Osteoblast (primary cell): ENCODE results near the gene MAPKAP1. TPM values are rescaled to one million over a fixed set of nuclear protein-coding genes. Genes with fewer than 3 reads are reported as not detected.
A peak's percentile ranks its signal among the peaks of the same experiment; 100 is the strongest.

Experiments used
- DNase-seq: peaks from one replicate; pipeline ENCODE4 v3.0.0; 2011; ENCODE audit warnings: low spot score, mixed read lengths; ENCODE audit not compliant: insufficient read length; ENCODE audit errors: missing footprints
- H2AFZ ChIP-seq: 2 replicates; pipeline ENCODE4 v1.6.0; 2011; ENCODE audit warnings: mild to moderate bottlenecking, low read length
- H3K27ac ChIP-seq: 2 replicates; pipeline ENCODE4 v1.5.1; 2011; ENCODE audit warnings: mild to moderate bottlenecking, low read depth, low read length, moderate library complexity
- H3K27me3 ChIP-seq: 2 replicates; pipeline ENCODE4 v1.6.0; 2012; ENCODE audit warnings: mild to moderate bottlenecking, control low read depth, inconsistent platforms, low read length, moderate library complexity; ENCODE audit not compliant: insufficient read depth
- H3K36me3 ChIP-seq: 2 replicates; pipeline ENCODE4 v1.5.1; 2011; ENCODE audit warnings: mild to moderate bottlenecking, low read length, control low read depth, moderate library complexity; ENCODE audit not compliant: insufficient read depth
- H3K4me1 ChIP-seq: 2 replicates; pipeline ENCODE4 v1.5.1; 2011; ENCODE audit warnings: mild to moderate bottlenecking, low read length, control low read depth, moderate library complexity; ENCODE audit not compliant: insufficient read depth
- H3K4me2 ChIP-seq: 2 replicates; pipeline ENCODE4 v1.6.0; 2011; ENCODE audit warnings: mild to moderate bottlenecking, low read length; ENCODE audit not compliant: insufficient read depth
- H3K4me3 ChIP-seq: fragments of 200-600 bp; sonication (generic); 3 replicates; pipeline ENCODE4 v1.5.1; 2012; ENCODE audit warnings: mild to moderate bottlenecking, low read length, inconsistent platforms; ENCODE audit not compliant: insufficient read depth
- H3K79me2 ChIP-seq: 2 replicates; pipeline ENCODE4 v1.6.0; 2012; ENCODE audit warnings: mild to moderate bottlenecking, low read length, control low read depth, inconsistent platforms; ENCODE audit not compliant: insufficient read depth
- H3K9me3 ChIP-seq: 2 replicates; pipeline ENCODE4 v1.5.1; 2011; ENCODE audit warnings: low read depth, low read length, control low read depth
- H4K20me1 ChIP-seq: 2 replicates; pipeline ENCODE4 v1.6.0; 2012; ENCODE audit warnings: mild to moderate bottlenecking, low read length, control low read depth; ENCODE audit not compliant: insufficient read depth
- total RNA-seq: library from RNA; depleted of rRNA; stranded (reverse); fragments of >200 nt; gene quantifications from 2 replicates; pipeline ENCODE4 v1.2.3, GENCODE V29; 2012
- TF ChIP-seq, protein P1 (sequence below): IDR thresholded peaks from 2 replicates; pipeline ENCODE4 v1.5.1; 2011; ENCODE audit warnings: mild to moderate bottlenecking, low read depth, low read length, moderate library complexity; ENCODE audit errors: extremely low read depth

MAPKAP1 gene
- total RNA-seq, 1 donor = 72.4 TPM

DNA sequence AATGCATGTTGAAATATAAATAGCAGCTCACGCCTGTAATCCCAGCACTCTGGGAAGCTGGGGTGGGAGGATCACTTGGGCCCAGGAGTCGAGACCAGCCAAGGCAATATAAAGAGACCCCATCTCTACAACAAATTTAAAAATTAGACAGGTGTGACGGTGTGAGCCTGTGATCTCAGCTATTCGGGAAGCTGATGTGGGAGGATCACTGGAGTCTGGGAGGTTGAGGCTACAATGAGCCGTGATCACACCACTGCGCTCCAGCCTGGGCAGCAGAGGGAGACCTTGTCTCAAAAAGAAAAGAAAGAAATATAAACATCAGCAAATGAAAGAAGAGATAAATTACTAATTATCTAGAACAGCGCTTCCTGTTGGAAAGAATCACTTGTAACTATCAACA, 105.0 kb downstream of the MAPKAP1 start:
- no peaks in the 10 kb centered on the region for H3K36me3 ChIP-seq
- H3K4me3 ChIP-seq = no peak overlapping the region
- no peak overlapping the region for H3K4me2 ChIP-seq
- no peak overlapping the region for H2AFZ ChIP-seq
- H3K4me1 ChIP-seq = no peaks in the 10 kb centered on the region
- H4K20me1 ChIP-seq = peaks cover 29% of the 10 kb centered on the region
- peaks cover 84% of the 10 kb centered on the region for H3K79me2 ChIP-seq
- DNase-seq = no peak
- no peaks in the 10 kb centered on the region for H3K9me3 ChIP-seq
- no peaks in the 10 kb centered on the region for H3K27me3 ChIP-seq
- TF ChIP-seq, protein P1, sequence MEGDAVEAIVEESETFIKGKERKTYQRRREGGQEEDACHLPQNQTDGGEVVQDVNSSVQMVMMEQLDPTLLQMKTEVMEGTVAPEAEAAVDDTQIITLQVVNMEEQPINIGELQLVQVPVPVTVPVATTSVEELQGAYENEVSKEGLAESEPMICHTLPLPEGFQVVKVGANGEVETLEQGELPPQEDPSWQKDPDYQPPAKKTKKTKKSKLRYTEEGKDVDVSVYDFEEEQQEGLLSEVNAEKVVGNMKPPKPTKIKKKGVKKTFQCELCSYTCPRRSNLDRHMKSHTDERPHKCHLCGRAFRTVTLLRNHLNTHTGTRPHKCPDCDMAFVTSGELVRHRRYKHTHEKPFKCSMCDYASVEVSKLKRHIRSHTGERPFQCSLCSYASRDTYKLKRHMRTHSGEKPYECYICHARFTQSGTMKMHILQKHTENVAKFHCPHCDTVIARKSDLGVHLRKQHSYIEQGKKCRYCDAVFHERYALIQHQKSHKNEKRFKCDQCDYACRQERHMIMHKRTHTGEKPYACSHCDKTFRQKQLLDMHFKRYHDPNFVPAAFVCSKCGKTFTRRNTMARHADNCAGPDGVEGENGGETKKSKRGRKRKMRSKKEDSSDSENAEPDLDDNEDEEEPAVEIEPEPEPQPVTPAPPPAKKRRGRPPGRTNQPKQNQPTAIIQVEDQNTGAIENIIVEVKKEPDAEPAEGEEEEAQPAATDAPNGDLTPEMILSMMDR = no peak
- H3K27ac ChIP-seq = no peak overlapping the region

DNA sequence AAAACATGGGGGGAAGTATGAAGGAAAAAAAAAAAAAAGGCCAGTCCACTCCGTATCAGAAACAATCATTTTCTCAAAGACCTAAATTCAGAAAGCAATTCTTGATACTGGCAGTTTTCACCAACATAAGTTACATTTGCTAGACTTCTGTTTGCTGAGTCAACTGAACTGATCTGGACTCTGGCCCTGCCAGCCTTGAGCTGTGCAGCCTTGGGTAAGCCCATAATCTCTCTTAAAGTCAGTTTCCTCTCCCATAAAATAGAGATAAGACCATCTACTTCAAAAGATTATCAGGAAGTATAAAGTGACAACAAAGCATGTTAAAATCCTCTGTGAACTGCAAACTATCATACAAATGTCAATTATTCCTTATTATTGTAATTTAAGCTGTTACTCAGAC, 106.8 kb downstream of the MAPKAP1 start:
- Histone ChIP-seq H2AFZ (no peak overlapping the region), H3K4me1 (no peaks in the 10 kb centered on the region), H3K4me3 (no peak overlapping the region), H3K4me2 (no peak overlapping the region), H3K9me3 (no peaks in the 10 kb centered on the region), H3K79me2 (peaks cover 79% of the 10 kb centered on the region), H3K27ac (no peak overlapping the region), H3K27me3 (no peaks in the 10 kb centered on the region), H4K20me1 (peaks cover 20% of the 10 kb centered on the region), H3K36me3 (no peaks in the 10 kb centered on the region)
- TF ChIP-seq, protein P1 = no peak
- no peak for DNase-seq

DNA sequence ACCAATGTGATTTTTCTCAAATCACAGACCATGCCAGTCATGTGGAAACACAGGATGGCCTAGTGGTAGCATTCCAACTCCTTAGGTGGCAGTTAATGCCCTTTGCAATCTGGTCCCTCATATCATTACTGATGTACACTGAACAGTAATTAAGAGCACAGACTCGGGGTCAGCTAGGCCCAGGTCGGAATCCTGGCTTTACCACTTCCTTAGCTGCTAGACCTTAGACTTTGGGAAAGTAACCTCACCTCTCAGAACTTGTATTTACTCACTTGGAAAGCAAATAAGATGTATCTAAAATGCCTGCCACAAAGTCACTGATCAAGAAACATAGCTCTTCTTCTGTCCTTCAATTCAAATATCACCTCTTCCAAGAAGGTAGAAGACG, 112.8 kb downstream of the MAPKAP1 start:
- Histone ChIP-seq H3K4me3 (no peak overlapping the region), H3K27ac (no peak overlapping the region), H3K79me2 (peaks cover 74% of the 10 kb centered on the region), H3K4me1 (no peaks in the 10 kb centered on the region), H2AFZ (no peak overlapping the region), H4K20me1 (peaks cover 13% of the 10 kb centered on the region), H3K4me2 (no peak overlapping the region), H3K9me3 (no peaks in the 10 kb centered on the region), H3K36me3 (no peaks in the 10 kb centered on the region), H3K27me3 (no peaks in the 10 kb centered on the region)
- TF ChIP-seq, protein P1 = no peak
- DNase-seq = no peak

DNA sequence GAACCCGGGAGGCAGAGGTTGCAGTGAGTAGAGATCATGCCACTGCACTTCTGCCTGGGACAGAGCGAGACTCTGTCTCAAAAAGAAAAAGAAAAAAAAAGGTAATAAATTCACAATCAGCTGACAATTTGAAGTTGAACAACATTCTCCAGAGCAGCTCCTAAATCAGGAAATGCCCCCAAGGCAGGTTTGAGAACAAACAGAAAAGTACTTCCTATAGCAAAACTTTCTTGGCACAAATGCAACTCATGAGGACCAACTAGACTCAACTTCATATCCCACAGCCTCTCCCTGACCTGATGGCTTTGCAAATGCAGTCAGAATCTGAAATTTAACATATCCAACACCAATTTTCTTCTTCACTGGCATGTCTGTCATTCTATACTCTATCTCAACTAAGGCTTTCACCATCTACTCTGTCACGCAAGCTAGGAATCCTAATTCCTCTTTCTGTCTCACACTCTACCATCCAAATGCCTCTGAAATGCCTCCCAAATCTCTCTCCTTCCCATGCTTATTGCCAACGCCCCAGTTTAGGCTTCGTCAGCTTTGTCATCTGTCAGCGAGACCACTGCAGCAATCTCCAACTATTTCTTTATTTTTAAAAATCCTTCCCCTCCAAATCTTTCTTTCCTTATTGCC, 113.3 kb downstream of the MAPKAP1 start:
- TF ChIP-seq, protein P1 = no peak
- H3K27ac ChIP-seq = no peak overlapping the region
- H3K9me3 ChIP-seq = no peaks in the 10 kb centered on the region
- H3K27me3 ChIP-seq = no peaks in the 10 kb centered on the region
- peak; percentile 48 for DNase-seq
- no peak overlapping the region for H3K4me2 ChIP-seq
- H3K4me1 ChIP-seq = no peaks in the 10 kb centered on the region
- no peaks in the 10 kb centered on the region for H3K36me3 ChIP-seq
- peaks cover 17% of the 10 kb centered on the region for H4K20me1 ChIP-seq
- H3K4me3 ChIP-seq = no peak overlapping the region
- H2AFZ ChIP-seq = no peak overlapping the region
- H3K79me2 ChIP-seq = peaks cover 76% of the 10 kb centered on the region
